ENCODE measurements around the gene IPCEF1.

DNA sequence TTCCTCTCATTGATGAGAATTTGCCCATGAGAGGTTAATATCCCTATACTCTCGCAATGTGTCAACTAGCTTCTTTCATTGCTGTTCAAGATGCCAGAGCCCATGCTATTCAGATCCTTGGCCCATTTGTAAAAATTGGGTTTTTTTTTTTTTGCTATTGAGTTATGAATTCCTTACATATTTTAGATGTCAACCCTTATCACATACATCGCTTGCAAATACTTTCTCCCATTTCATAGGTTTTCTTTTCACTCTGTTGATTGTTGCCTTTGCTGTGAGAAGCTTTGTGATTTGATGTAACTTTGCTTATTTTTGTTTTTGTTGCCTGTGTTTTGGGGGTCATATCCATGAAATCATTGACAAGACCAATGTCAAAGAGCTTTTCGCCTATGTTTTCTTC, 32.2 kb upstream of the IPCEF1 start:
- TF ChIP-seq, protein P1, sequence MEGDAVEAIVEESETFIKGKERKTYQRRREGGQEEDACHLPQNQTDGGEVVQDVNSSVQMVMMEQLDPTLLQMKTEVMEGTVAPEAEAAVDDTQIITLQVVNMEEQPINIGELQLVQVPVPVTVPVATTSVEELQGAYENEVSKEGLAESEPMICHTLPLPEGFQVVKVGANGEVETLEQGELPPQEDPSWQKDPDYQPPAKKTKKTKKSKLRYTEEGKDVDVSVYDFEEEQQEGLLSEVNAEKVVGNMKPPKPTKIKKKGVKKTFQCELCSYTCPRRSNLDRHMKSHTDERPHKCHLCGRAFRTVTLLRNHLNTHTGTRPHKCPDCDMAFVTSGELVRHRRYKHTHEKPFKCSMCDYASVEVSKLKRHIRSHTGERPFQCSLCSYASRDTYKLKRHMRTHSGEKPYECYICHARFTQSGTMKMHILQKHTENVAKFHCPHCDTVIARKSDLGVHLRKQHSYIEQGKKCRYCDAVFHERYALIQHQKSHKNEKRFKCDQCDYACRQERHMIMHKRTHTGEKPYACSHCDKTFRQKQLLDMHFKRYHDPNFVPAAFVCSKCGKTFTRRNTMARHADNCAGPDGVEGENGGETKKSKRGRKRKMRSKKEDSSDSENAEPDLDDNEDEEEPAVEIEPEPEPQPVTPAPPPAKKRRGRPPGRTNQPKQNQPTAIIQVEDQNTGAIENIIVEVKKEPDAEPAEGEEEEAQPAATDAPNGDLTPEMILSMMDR (IDR thresholded peaks at IDR 0.05; ENCODE audit: low read depth, low read length), result no peak
- TF ChIP-seq POLR2A (IDR thresholded peaks at IDR 0.05; ENCODE audit: extremely low read depth, insufficient read length), result no peak

Measured in NB4 (cell line).